ENCODE results near the gene P2RX3.
"Not testable (repeated sequence)": the region's sequence is repeated elsewhere in the genome, so short reads cannot be mapped to it uniquely, and the experiment has no call there.

The P2RX3 gene

GRCh38 chr11:57294225-57295131 is 43.7 kb upstream of the P2RX3 start:
- no peak for TF ChIP-seq CTCF (IDR thresholded peaks at IDR 0.05; ENCODE audit: low read length)
- no peak for TF ChIP-seq EZH2 (IDR thresholded peaks at IDR 0.05; ENCODE audit: borderline replicate concordance, low read length)
- no peak overlapping the region for H3K4me3 ChIP-seq (ENCODE audit: low read depth, low read length, poor library complexity, severe bottlenecking)
- no peaks in the 10 kb centered on the region for H3K4me1 ChIP-seq (ENCODE audit: insufficient read depth, low read length, severe bottlenecking)
- no peak overlapping the region for H2AFZ ChIP-seq (ENCODE audit: low read length)
- H3K27me3 ChIP-seq (ENCODE audit: insufficient read depth, low read length), result no peaks in the 10 kb centered on the region
- H4K20me1 ChIP-seq (ENCODE audit: insufficient read depth, low read length), result no peaks in the 10 kb centered on the region
- H3K9ac ChIP-seq (ENCODE audit: low read length), result no peak overlapping the region
- H3K79me2 ChIP-seq (ENCODE audit: insufficient read depth, low read length), result no peaks in the 10 kb centered on the region
- H3K4me2 ChIP-seq (ENCODE audit: low read length), result no peak overlapping the region
- H3K36me3 ChIP-seq (ENCODE audit: insufficient read depth, low read length), result peaks cover 8% of the 10 kb centered on the region
- no peaks in the 10 kb centered on the region for H3K9me2 ChIP-seq (ENCODE audit: low read depth, low read length)
- no peaks in the 10 kb centered on the region; the same call in 1 of the 2 replicates for H3K9me3 ChIP-seq (ENCODE audit: low read length)
- H3K27ac ChIP-seq (ENCODE audit: low read depth, low read length, poor library complexity, severe bottlenecking), result no peak overlapping the region
- no peaks in the 10 kb centered on the region for H3F3A ChIP-seq (ENCODE audit: insufficient read depth, low read length)

GRCh38 chr11:57296205-57296604 is 41.9 kb upstream of the P2RX3 start:
- not testable (repeated sequence) for H3K9me3 ChIP-seq (ENCODE audit: low read length); H3F3A ChIP-seq (ENCODE audit: insufficient read depth, low read length); H4K20me1 ChIP-seq (ENCODE audit: insufficient read depth, low read length); H3K4me1 ChIP-seq (ENCODE audit: insufficient read depth, low read length, severe bottlenecking); H3K79me2 ChIP-seq (ENCODE audit: insufficient read depth, low read length); H3K4me2 ChIP-seq (ENCODE audit: low read length); H3K27me3 ChIP-seq (ENCODE audit: insufficient read depth, low read length); H3K4me3 ChIP-seq (ENCODE audit: low read depth, low read length, poor library complexity, severe bottlenecking); H3K27ac ChIP-seq (ENCODE audit: low read depth, low read length, poor library complexity, severe bottlenecking); H3K9ac ChIP-seq (ENCODE audit: low read length); H3K9me2 ChIP-seq (ENCODE audit: low read depth, low read length); H2AFZ ChIP-seq (ENCODE audit: low read length)
- H3K36me3 ChIP-seq (ENCODE audit: insufficient read depth, low read length), result peaks cover 25% of the 10 kb centered on the region

GRCh38 chr11:57297221-57297620 is 40.9 kb upstream of the P2RX3 start:
- no peaks in the 10 kb centered on the region; the same call in 1 of the 2 replicates for H3K9me3 ChIP-seq (ENCODE audit: low read length)
- H3K36me3 ChIP-seq (ENCODE audit: insufficient read depth, low read length), result peaks cover 33% of the 10 kb centered on the region
- H3K4me2 ChIP-seq (ENCODE audit: low read length), result no peak overlapping the region
- TF ChIP-seq CTCF (IDR thresholded peaks at IDR 0.05; ENCODE audit: low read length) (no peak), EZH2 (IDR thresholded peaks at IDR 0.05; ENCODE audit: borderline replicate concordance, low read length) (no peak)
- H3K9ac ChIP-seq (ENCODE audit: low read length), result no peak overlapping the region
- no peaks in the 10 kb centered on the region for H4K20me1 ChIP-seq (ENCODE audit: insufficient read depth, low read length)
- H3K27me3 ChIP-seq (ENCODE audit: insufficient read depth, low read length), result no peaks in the 10 kb centered on the region
- no peaks in the 10 kb centered on the region for H3K4me1 ChIP-seq (ENCODE audit: insufficient read depth, low read length, severe bottlenecking)
- no peak overlapping the region for H3K4me3 ChIP-seq (ENCODE audit: low read depth, low read length, poor library complexity, severe bottlenecking)
- no peaks in the 10 kb centered on the region for H3K9me2 ChIP-seq (ENCODE audit: low read depth, low read length)
- no peak overlapping the region for H3K27ac ChIP-seq (ENCODE audit: low read depth, low read length, poor library complexity, severe bottlenecking)
- H3F3A ChIP-seq (ENCODE audit: insufficient read depth, low read length), result no peaks in the 10 kb centered on the region
- no peak overlapping the region for H2AFZ ChIP-seq (ENCODE audit: low read length)
- H3K79me2 ChIP-seq (ENCODE audit: insufficient read depth, low read length), result no peaks in the 10 kb centered on the region
